Neutrophil (primary cell): ENCODE measurements around the gene MSH5.

Experiments
- H3K27ac ChIP-seq: fragments of 200-600 bp; sonication (generic); 2 replicates; pipeline ENCODE4 v1.5.1; 2016; ENCODE audit warnings: mild to moderate bottlenecking, moderate library complexity
- H3K27me3 ChIP-seq: fragments of 200-600 bp; sonication (generic); 2 replicates; pipeline ENCODE4 v1.6.0; 2016; ENCODE audit warnings: mild to moderate bottlenecking
- H3K36me3 ChIP-seq: fragments of 200-600 bp; sonication (generic); 2 replicates; pipeline ENCODE4 v1.5.1; 2017
- H3K4me1 ChIP-seq, 2 experiments: fragments of 200-600 bp in 1 of 2; sonication (generic) in 1 of 2; 1 replicate in 1 of 2; 2 replicates in 1 of 2; pipeline versions ENCODE4 v1.5.1 to v1.6.1; 2013 to 2016; ENCODE audit warnings: low read depth in 1 of 2, low read length in 1 of 2, mild to moderate bottlenecking in 1 of 2, moderate library complexity in 1 of 2; ENCODE audit not compliant: control insufficient read depth in 1 of 2, insufficient read depth in 1 of 2
- H3K4me3 ChIP-seq, 2 experiments: fragments of 200-600 bp in 1 of 2; sonication (generic) in 1 of 2; 1 replicate in 1 of 2; 2 replicates in 1 of 2; pipeline ENCODE4 v1.5.1; 2013 to 2016; ENCODE audit warnings: low read depth in 1 of 2, low read length in 1 of 2, mild to moderate bottlenecking in 1 of 2, moderate library complexity in 1 of 2
- H3K9me3 ChIP-seq: fragments of 200-600 bp; sonication (generic); 2 replicates; pipeline ENCODE4 v1.5.1; 2016
- CTCF ChIP-seq: fragments of 200-600 bp; sonication (generic); IDR thresholded peaks from 2 replicates; pipeline ENCODE4 v1.5.1; 2016; ENCODE audit warnings: antibody characterized with exemption

MSH5 gene

GRCh38 chr6:31737991-31738979 is 1.5 kb upstream of the MSH5 start:
- Histone ChIP-seq H3K27ac (peak overlapping the region; percentile 96), H3K4me1 (peaks cover 57 to 65% of the 10 kb centered on the region in 2 experiments)
- no peak for TF ChIP-seq CTCF

GRCh38 chr6:31740397-31741223 is 805 bp downstream of the MSH5 start:
- Histone ChIP-seq H3K27ac (peak overlapping the region; percentile 96), H3K27me3 (no peaks in the 10 kb centered on the region), H3K4me3 (peak overlapping the region; percentile 82 to 88), H3K36me3 (no peaks in the 10 kb centered on the region), H3K4me1 (peaks cover 44 to 52% of the 10 kb centered on the region in 2 experiments), H3K9me3 (no peaks in the 10 kb centered on the region)
- TF ChIP-seq CTCF = no peak

More at GRCh38 chr6:31737991-31738979, 1.5 kb upstream of the MSH5 start:
- H3K27me3 ChIP-seq = no peaks in the 10 kb centered on the region
- H3K4me3 ChIP-seq = peak overlapping the region; percentile 88 to 98
- no peaks in the 10 kb centered on the region for H3K9me3 ChIP-seq
- peaks cover 11% of the 10 kb centered on the region for H3K36me3 ChIP-seq

DNA sequence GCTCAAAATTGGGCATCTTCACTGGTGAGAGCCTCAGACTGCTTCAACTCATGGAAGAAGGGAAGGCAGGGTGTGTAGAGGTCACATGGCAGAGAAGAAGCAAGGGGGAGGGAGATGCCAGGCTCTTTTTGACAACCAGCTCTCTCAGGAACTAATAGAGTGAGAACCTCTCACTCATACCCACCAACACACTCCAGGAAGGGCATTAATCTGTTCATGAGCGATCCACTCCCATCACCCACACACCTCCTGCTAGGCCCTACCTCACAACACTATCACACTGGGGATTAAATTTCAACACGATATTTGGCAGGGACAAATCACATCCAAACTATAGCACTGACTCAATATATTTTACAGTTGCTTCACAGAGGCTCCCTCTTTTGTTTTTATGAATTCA is 2.0 kb downstream of the MSH5 start:
- TF ChIP-seq CTCF = no peak
- H3K4me1 ChIP-seq = peaks cover 42 to 48% of the 10 kb centered on the region in 2 experiments
- H3K27me3 ChIP-seq = no peaks in the 10 kb centered on the region
- H3K4me3 ChIP-seq = no peak overlapping the region
- peak overlapping the region; percentile 96 for H3K27ac ChIP-seq
- H3K36me3 ChIP-seq = no peaks in the 10 kb centered on the region
- no peaks in the 10 kb centered on the region for H3K9me3 ChIP-seq

GRCh38 chr6:31742894-31743293 is 3.1 kb downstream of the MSH5 start:
- Histone ChIP-seq H3K9me3 (no peaks in the 10 kb centered on the region), H3K4me3 (no peak overlapping the region), H3K27ac (no peak overlapping the region), H3K36me3 (no peaks in the 10 kb centered on the region), H3K4me1 (peaks cover 32 to 38% of the 10 kb centered on the region in 2 experiments), H3K27me3 (no peaks in the 10 kb centered on the region)
- TF ChIP-seq CTCF = no peak

- Histone ChIP-seq H3K4me1 (peaks cover 16 to 22% of the 10 kb centered on the region in 2 experiments), H3K36me3 (no peaks in the 10 kb centered on the region)
- TF ChIP-seq CTCF = no peak
Measured at GRCh38 chr6:31744422-31744821, 4.6 kb downstream of the MSH5 start.

More at GRCh38 chr6:31744422-31744821, 4.6 kb downstream of the MSH5 start:
- no peak overlapping the region for H3K27ac ChIP-seq
- H3K9me3 ChIP-seq = no peaks in the 10 kb centered on the region
- H3K4me3 ChIP-seq = no peak overlapping the region
- H3K27me3 ChIP-seq = no peaks in the 10 kb centered on the region
